SH-SY5Y (cell line): ENCODE results near the gene REM2.

Experiments
- GATA2 ChIP-seq: IDR thresholded peaks from 2 replicates; pipeline ENCODE4 v1.6.1; 2011; ENCODE audit warnings: mild to moderate bottlenecking, low read depth, low read length
- GATA3 ChIP-seq: IDR thresholded peaks from 2 replicates; pipeline ENCODE4 v1.6.1; 2011; ENCODE audit warnings: low read depth, mild to moderate bottlenecking, low read length, moderate library complexity

GRCh38 chr14:22871224-22872032 is 11.6 kb upstream of the REM2 start, which contains the start of gene LRP10:
- TF ChIP-seq GATA2: no peak
- no peak for TF ChIP-seq GATA3
